Stimulated activated CD8-positive, alpha-beta memory T cell treated with anti-CD3 and anti-CD28 coated beads, Interleukin-15, amount 100 ng/mL, for 24 hours (primary cell): ENCODE data around the gene UCP3.

Source experiments
- DNase-seq: peaks from one replicate; pipeline ENCODE4 v3.0.0-alpha.2; 2020; ENCODE audit warnings: low read depth

UCP3 gene, protein sequence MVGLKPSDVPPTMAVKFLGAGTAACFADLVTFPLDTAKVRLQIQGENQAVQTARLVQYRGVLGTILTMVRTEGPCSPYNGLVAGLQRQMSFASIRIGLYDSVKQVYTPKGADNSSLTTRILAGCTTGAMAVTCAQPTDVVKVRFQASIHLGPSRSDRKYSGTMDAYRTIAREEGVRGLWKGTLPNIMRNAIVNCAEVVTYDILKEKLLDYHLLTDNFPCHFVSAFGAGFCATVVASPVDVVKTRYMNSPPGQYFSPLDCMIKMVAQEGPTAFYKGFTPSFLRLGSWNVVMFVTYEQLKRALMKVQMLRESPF

DNA sequence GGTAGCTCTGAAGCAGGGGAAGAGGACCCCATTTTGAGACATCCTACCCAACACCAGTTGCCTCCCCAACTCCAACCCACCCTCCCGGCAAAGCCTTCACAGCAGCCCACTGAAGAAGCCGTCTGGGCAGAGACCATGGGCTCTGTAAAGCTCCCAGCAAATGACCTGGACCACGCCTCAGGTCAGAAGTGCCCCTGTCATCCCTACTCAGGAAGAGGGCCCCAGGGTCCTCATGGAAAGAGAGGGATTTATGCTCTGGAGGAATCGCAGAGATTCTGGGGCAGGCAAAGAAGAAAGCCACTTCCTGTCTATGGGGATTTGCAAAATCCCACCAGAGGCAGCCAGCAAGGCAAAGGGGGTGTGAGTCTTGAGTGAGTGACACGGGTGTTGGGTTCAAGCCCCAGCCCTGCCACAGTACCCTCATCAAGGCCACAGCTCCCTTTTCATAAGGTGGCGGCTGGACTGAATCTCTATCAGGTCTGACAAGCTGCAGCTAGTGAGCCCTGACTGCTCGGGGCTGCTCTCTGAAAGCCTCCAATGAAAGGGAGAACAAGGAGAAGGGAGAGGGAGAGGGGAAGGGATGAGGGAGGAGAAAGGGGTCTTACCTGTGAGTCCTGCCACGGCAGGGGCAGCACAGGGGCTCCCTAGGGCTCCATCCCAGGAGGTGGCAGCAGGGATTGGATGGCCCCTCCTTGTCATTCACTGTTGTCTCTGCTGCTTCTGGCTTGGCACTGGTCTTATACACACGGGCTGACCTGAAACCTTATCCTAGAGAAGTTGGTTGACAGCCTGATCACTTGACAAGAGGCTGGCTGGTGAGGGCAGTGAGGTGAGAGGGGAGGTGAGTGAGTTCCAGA is at the start of gene UCP3:
UCP3 (minus strand) TSS at position 713 of the 857 bp plus-strand sequence. CDS start 2,043 bp downstream, outside the sequence.
- DNase-seq = no peak

DNA sequence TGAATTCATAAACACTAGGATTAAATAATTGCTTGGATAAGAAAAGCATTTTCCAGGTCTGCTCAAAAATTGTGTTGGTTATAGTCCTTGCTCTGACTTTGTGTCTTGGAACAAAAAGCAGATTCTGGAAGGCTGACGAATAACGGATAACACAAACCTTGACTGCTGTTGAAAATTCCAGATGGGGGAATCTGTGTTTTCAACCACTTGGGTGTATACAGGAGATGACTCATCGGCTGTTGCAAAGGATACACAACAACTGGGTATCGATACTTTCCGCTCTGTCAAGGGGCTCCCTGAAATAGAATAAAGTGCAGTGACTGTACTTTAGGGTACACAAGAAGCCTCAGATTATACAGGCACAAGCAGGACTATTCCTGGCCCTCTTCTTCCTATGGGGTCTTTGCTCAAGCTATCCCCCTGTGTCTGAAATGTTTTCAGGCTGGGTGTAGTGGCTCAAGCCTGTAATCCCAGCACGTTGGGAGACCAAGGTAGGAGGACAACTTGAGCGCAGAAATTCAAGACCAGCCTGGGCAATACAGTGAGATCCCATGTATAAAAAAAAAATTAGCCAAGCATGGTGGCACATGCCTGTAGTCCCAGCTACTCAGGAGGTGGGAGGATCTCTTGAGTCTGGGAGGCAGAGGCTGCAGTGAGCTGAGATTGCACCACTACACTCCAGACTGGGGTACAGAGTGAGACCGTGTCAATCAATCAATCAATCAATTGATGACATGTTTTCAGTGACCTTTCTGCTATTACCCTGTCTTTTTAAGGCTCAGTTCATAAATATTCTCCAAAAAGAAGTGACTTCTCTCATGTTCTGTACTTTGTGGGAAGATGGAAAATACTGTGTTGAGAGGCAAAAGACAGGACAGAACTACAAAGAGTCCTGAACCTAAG is 48.6 kb upstream of the UCP3 start:
- no peak for DNase-seq

DNA sequence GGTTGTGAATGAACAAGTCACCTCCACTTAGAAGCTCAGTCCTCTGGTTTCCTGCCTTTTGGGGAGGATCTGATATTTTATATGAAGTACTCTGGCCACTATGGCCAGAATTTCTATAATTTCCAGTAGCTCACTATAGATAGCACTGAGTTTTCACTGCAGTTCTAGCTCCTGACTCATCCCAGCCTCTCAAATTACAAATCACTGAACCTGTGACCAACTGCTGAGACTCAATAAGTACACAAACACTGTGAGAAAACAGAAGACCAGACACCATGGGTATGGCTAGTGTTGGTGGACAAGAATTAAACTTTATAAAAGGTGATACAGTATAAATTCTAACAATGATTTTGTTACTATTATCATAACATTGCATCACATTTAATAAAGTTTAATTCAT is 47.1 kb upstream of the UCP3 start:
- no peak for DNase-seq

- no peak for DNase-seq
Observed at GRCh38 chr11:74050465-74050864, 41.6 kb upstream of the UCP3 start.

GRCh38 chr11:74048993-74049392 is 40.1 kb upstream of the UCP3 start:
- DNase-seq = no peak

GRCh38 chr11:74044538-74044937 is 35.7 kb upstream of the UCP3 start:
- DNase-seq = no peak

GRCh38 chr11:74043450-74043849 is 34.6 kb upstream of the UCP3 start:
- no peak for DNase-seq

DNA sequence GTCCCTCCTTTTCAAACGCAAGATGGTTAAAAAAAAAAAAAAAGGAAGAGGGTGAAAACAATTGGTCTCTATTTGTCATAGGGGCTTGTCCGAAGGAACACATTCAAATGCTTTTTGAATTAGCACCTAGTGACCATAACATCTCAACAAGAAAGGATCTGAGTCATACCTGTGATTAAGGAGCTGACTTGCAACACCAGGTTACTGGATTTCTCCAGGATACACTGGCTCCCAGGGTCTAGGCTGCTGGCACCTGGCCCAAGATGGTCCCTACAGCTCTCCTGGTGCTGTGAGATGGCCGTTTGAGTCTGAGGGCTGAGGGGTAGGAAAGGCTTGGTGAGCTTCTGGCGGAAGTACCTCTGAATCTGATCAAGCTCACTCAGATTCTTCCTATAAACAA is 28.4 kb upstream of the UCP3 start:
- no peak for DNase-seq

- DNase-seq = no peak
Observed at GRCh38 chr11:74035264-74035663, 26.4 kb upstream of the UCP3 start.

GRCh38 chr11:74033046-74033445 is 24.2 kb upstream of the UCP3 start:
- DNase-seq = no peak

- DNase-seq = no peak
Observed at GRCh38 chr11:74030723-74031676, 22.1 kb upstream of the UCP3 start.

DNA sequence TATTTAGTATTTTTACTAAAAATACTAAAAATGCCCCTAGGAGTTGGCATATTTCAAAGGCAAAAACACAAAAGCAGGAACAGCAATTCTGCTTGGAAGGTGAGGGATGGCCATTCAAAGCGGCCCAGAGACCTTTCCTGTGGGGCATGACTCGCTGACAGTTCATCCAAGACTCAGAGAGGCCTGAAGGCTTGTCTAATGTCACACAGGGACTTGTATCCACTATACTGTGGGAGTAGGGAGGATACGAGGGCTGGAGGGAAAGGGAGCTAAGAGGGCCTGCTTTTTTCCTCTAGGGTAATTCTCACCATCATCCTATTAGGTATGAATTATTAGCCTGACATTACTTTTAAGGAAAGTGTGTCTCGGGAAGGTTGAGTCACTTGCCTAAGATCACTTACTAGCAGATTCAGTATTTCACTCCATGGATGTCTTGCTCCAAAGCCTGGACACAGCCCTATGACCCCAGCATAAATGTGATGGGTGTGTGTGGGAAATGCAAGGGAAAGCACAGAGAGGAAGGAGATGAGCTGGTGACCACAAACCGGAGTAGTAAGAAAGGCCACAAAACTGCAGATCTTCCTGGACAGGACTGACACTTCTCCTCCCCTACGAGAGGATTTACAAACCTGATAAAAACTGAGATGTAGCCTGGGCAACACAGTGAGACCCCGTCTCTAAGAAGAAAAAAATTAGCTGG is 16.7 kb upstream of the UCP3 start:
- DNase-seq = no peak

DNA sequence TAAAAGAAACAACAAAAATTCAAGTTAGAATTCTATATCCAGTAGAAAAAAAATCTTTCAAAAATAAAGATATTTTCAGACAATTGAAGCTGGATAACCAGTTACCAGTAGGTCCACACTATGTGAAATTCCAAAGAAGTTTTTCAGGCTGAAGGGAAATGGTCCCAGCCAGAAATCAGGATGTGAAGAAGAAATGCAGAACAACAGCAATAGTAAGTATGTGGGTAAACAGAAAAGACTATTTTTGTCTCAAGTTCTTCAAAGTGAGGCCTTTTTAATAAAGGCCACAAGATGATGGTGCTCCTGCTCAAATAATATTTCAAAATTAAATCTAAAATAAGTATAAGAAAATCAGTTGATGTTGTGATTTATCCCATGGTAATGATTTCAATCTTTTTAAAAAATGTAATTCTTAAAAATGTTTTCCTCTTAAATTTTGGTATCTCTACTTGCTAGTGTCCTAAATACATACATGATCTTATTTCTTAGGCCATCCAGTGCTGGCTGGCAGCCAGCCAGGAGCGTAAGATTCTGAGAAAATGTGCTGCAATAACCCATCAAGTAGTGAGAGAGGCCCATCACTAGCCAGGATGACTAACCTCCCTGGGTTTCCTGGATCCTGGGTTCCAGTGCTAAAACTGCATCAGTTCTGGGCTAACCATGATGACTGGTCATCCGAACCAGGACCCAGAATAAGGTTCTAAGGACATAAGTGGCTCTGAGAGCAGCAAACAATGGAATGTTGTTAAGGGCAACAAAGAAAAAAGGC is 15.6 kb upstream of the UCP3 start:
- no peak for DNase-seq

GRCh38 chr11:74023276-74023675 is 14.4 kb upstream of the UCP3 start:
- no peak for DNase-seq

GRCh38 chr11:74022546-74022945 is 13.7 kb upstream of the UCP3 start:
- no peak for DNase-seq

- DNase-seq = no peak
Observed at GRCh38 chr11:74021998-74022397, 13.1 kb upstream of the UCP3 start.

GRCh38 chr11:74020539-74020938 is 11.7 kb upstream of the UCP3 start:
- no peak for DNase-seq

DNA sequence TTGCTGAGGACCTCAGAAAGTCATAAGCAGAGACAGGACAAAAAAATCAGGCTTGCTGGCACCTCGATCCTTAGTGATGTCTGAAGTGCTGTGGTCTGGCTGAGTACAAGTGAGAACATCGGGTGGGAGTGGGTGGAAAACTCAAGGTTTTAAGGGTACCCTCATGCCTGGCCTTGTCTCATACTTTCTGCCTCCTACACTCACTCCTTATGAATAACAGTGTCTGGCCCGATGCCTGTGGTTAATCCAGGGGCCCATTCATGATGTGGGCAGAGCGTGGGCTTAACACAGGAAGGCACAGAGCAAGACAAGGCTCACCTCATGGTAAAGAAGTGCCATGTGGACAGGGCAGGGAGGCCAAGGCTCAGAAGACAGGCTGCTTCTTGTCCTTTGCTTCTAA is 11.0 kb upstream of the UCP3 start:
- no peak for DNase-seq

- DNase-seq = no peak
Observed at GRCh38 chr11:74019104-74019738, 10.3 kb upstream of the UCP3 start.
